GM20000 (cell line): ENCODE measurements around the gene EP400.

ENCODE experiments used
- DNase-seq: peaks from one replicate; pipeline ENCODE4 v3.0.0; 2012; ENCODE audit warnings: low spot score
- TF ChIP-seq, protein P1 (sequence below): IDR thresholded peaks from 2 replicates; pipeline ENCODE4 v1.5.1; 2012; ENCODE audit warnings: mild to moderate bottlenecking, control low read depth; ENCODE audit errors: extremely low read depth, missing control alignments

EP400 gene

GRCh38 chr12:131918311-131919050, 31.3 kb upstream of the EP400 start:
- TF ChIP-seq, protein P1, sequence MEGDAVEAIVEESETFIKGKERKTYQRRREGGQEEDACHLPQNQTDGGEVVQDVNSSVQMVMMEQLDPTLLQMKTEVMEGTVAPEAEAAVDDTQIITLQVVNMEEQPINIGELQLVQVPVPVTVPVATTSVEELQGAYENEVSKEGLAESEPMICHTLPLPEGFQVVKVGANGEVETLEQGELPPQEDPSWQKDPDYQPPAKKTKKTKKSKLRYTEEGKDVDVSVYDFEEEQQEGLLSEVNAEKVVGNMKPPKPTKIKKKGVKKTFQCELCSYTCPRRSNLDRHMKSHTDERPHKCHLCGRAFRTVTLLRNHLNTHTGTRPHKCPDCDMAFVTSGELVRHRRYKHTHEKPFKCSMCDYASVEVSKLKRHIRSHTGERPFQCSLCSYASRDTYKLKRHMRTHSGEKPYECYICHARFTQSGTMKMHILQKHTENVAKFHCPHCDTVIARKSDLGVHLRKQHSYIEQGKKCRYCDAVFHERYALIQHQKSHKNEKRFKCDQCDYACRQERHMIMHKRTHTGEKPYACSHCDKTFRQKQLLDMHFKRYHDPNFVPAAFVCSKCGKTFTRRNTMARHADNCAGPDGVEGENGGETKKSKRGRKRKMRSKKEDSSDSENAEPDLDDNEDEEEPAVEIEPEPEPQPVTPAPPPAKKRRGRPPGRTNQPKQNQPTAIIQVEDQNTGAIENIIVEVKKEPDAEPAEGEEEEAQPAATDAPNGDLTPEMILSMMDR: no peak
- no peak for DNase-seq

DNA sequence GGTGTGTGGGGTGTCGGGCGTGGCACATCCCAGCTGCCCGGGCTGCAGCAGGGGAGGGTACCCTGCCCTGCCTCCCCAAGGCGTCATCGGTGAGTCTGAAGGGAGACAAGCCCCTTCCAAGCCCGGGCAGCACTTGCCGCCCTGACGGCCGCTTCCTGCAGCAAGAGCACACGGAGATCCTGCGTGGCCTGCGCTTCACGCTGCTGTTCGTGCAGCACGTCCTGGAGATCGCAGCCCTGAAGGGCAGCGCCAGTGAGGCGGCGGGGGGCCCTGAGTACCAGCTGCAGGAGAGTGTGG, 30.7 kb upstream of the EP400 start:
- no peak for DNase-seq
- TF ChIP-seq, protein P1: no peak

GRCh38 chr12:131919366-131920156, 30.2 kb upstream of the EP400 start:
- no peak for DNase-seq
- TF ChIP-seq, protein P1: no peak

- no peak for DNase-seq
- TF ChIP-seq, protein P1: no peak
Measured at GRCh38 chr12:131920157-131920508, 29.6 kb upstream of the EP400 start.

- DNase-seq: no peak
- TF ChIP-seq, protein P1: no peak
Measured at GRCh38 chr12:131920902-131921840, 28.6 kb upstream of the EP400 start.

- DNase-seq: no peak
Measured at GRCh38 chr12:131921866-131922769, 27.6 kb upstream of the EP400 start.

More at GRCh38 chr12:131921866-131922769, 27.6 kb upstream of the EP400 start:
- TF ChIP-seq, protein P1: no peak
